Body of pancreas (tissue), 4 donors: ENCODE measurements around the gene CCDC57. TPM values are rescaled to one million over a fixed set of nuclear protein-coding genes. Genes with fewer than 3 reads are reported as not detected.

ENCODE experiments used
- ATAC-seq: fragments of 150-250 bp; one replicate; pipeline ENCODE4 v1.9.1; 2016
- DNase-seq, 4 donors: peaks; one replicate each; pipeline ENCODE4 v3.0.0-alpha.2; 2019
- H3K27ac ChIP-seq, 4 donors: fragments of 200-600 bp; sonication (generic); 1 replicate in 3 of 4; 2 replicates in 1 of 4; pipeline versions ENCODE4 v1.5.1 to v1.6.1; 2016 to 2019; ENCODE audit warnings: mild to moderate bottlenecking in 1 of 4, mixed read lengths in 1 of 4, moderate library complexity in 1 of 4
- H3K27me3 ChIP-seq, 2 donors: fragments of 200-600 bp; sonication (generic); one replicate each; pipeline ENCODE4 v1.6.0; 2016; ENCODE audit warnings: mild to moderate bottlenecking in 1 of 2
- H3K36me3 ChIP-seq, 2 donors: fragments of 200-600 bp; sonication (generic); replicated peaks in 1 of 2; 2 replicates each; pipeline ENCODE4 v1.5.1; 2016; ENCODE audit warnings: low read depth in 2 of 2; ENCODE audit not compliant: insufficient read depth in 1 of 2
- H3K4me1 ChIP-seq: fragments of 200-600 bp; sonication (generic); one replicate; pipeline ENCODE4 v1.6.0; 2016
- H3K4me3 ChIP-seq, 2 donors: fragments of 200-600 bp; sonication (generic); 1 replicate in 1 of 2; 2 replicates in 1 of 2; pipeline ENCODE4 v1.5.1; 2016 to 2019
- H3K9me3 ChIP-seq, 3 donors: fragments of 200-600 bp; sonication (generic); 1 replicate in 2 of 3; 2 replicates in 1 of 3; pipeline ENCODE4 v1.5.1; 2016
- CTCF ChIP-seq, 7 experiments: fragments of 450-650 bp in 4 of 7; fragments of 200-600 bp in 3 of 7; sonication (generic) in 3 of 7; IDR thresholded peaks; one replicate each; pipeline ENCODE4 v1.5.1; 2016 to 2019; ENCODE audit warnings: antibody characterized with exemption in 7 of 7
- POLR2A ChIP-seq, 3 donors: fragments of 450-650 bp; IDR thresholded peaks; one replicate each; pipeline ENCODE4 v1.6.1; 2016; ENCODE audit warnings: antibody characterized with exemption in 3 of 3, mild to moderate bottlenecking in 2 of 3
- WGBS, 2 donors: methylation state at CpG; one replicate each; pipeline ENCODE4 v1.1.5; 2017; 5-methylcytosine and 5-hydroxymethylcytosine counted together
- intact Hi-C: fragments of 100-400 bp; cut with DNase I; formaldehyde crosslinking; loops from one replicate; pipeline ENCODE4 v1.15.1; 2023
- total RNA-seq, 2 donors: library from RNA; depleted of rRNA; stranded (reverse); fragments of >200 nt; gene quantifications; one replicate each; pipeline ENCODE4 v1.1.0, GENCODE V29; 2016

CCDC57 gene
- total RNA-seq, 2 donors from 2014 or later = 24.1 to 60.3 TPM

GRCh38 chr17:82235056-82235774 lies 22.6 kb upstream of the CCDC57 start:
- no peak for DNase-seq
- ATAC-seq = no peak
- peaks cover 0 to 1% of the 10 kb centered on the region in 2 donors for H3K27me3 ChIP-seq
- TF ChIP-seq POLR2A (IDR thresholded peaks at IDR 0.05) = no peak
- no peak for TF ChIP-seq CTCF (IDR thresholded peaks at IDR 0.05)
- no peaks in the 10 kb centered on the region for H3K9me3 ChIP-seq
- peaks cover 48% of the 10 kb centered on the region for H3K4me1 ChIP-seq
- WGBS, 2 donors = 55 to 77% methylated on average over 5 to 17 of the region's 19 CpGs
- intact Hi-C loops = loop anchor here (5.0 kb wide), 1 partner anchor 87 kb away; no protein-coding TSS in a partner anchor
- H3K27ac ChIP-seq = no peak overlapping the region
- H3K36me3 ChIP-seq = peaks cover 0 to 3% of the 10 kb centered on the region in 2 donors
- no peak overlapping the region for H3K4me3 ChIP-seq

- WGBS, 2 donors = 60 to 73% methylated on average over 8 to 26 of the region's 26 CpGs
- Histone ChIP-seq H3K9me3 (no peaks in the 10 kb centered on the region), H3K27ac (no peak overlapping the region), H3K36me3 (peaks cover 0 to 2% of the 10 kb centered on the region in 2 donors), H3K27me3 (peaks cover 0 to 8% of the 10 kb centered on the region in 2 donors), H3K4me3 (no peak overlapping the region), H3K4me1 (peaks cover 44% of the 10 kb centered on the region)
- ATAC-seq = no peak
- intact Hi-C loops = loop anchor here (5.0 kb wide), 1 partner anchor 88 kb away; no protein-coding TSS in a partner anchor
- TF ChIP-seq CTCF (IDR thresholded peaks at IDR 0.05) (no peak), POLR2A (IDR thresholded peaks at IDR 0.05) (no peak)
- DNase-seq = no peak
Observed at GRCh38 chr17:82234211-82235055, 21.8 kb upstream of the CCDC57 start.

GRCh38 chr17:82232876-82233785 lies 20.5 kb upstream of the CCDC57 start:
- Histone ChIP-seq H3K9me3 (no peaks in the 10 kb centered on the region), H3K27me3 (peaks cover 0 to 17% of the 10 kb centered on the region in 2 donors), H3K4me3 (no peak overlapping the region), H3K4me1 (peaks cover 43% of the 10 kb centered on the region), H3K27ac (no peak overlapping the region), H3K36me3 (no peaks in the 10 kb centered on the region)
- intact Hi-C loops = no loop called here
- TF ChIP-seq POLR2A (IDR thresholded peaks at IDR 0.05) (no peak), CTCF (IDR thresholded peaks at IDR 0.05) (no peak)
- WGBS, 2 donors = 69 to 79% methylated on average over 8 to 20 of the region's 21 CpGs
- no peak for DNase-seq
- ATAC-seq = no peak

- peaks cover 0 to 20% of the 10 kb centered on the region in 2 donors for H3K27me3 ChIP-seq
- H3K4me1 ChIP-seq = peaks cover 43% of the 10 kb centered on the region
- no peaks in the 10 kb centered on the region for H3K36me3 ChIP-seq
- ATAC-seq (no peak), DNase-seq (no peak)
- 85 to 90% methylated on average over 10 to 19 of the region's 21 CpGs for WGBS, 2 donors
- TF ChIP-seq CTCF (IDR thresholded peaks at IDR 0.05) (no peak), POLR2A (IDR thresholded peaks at IDR 0.05) (peak in 1 of 3 donors; percentile 2)
- H3K4me3 ChIP-seq = no peak overlapping the region
- intact Hi-C loops = no loop called here
- H3K9me3 ChIP-seq = no peaks in the 10 kb centered on the region
- H3K27ac ChIP-seq = peak overlapping the region in 2 of 4 donors; percentile 65 to 72
Observed at GRCh38 chr17:82232322-82232820, 19.7 kb upstream of the CCDC57 start.
